Kidney (tissue), 14 donors: Measurements from ENCODE around the gene ANKRD65. TPM values are rescaled to one million over a fixed set of nuclear protein-coding genes. Genes with fewer than 3 reads are reported as not detected.

Source experiments
- DNase-seq, 5 donors: peaks; one replicate each; pipeline ENCODE4 v3.0.0-alpha.2; 2013 to 2020
- FAIRE-seq: peaks from 2 replicates; lab custom pipeline; 2012; peaks lifted over from hg19 to GRCh38; lab: Jason Lieb, UNC
- H3K27ac ChIP-seq, 2 donors: one replicate each; pipeline ENCODE4 v1.7.0; 2013; ENCODE audit warnings: low read depth in 2 of 2, low read length in 2 of 2, inconsistent platforms in 1 of 2
- H3K27me3 ChIP-seq: one replicate; pipeline ENCODE4 v1.7.1; 2013; ENCODE audit warnings: low read length, inconsistent platforms; ENCODE audit not compliant: control insufficient read depth, insufficient read depth
- H3K36me3 ChIP-seq, 3 donors: one replicate each; pipeline versions ENCODE4 v1.7.0 to v1.7.1; 2013; ENCODE audit warnings: low read length in 3 of 3, control low read depth in 1 of 3, inconsistent platforms in 1 of 3; ENCODE audit not compliant: insufficient read depth in 3 of 3, control insufficient read depth in 2 of 3
- H3K4me1 ChIP-seq, 3 donors: one replicate each; pipeline versions ENCODE4 v1.7.0 to v1.7.1; 2013; ENCODE audit warnings: low read length in 3 of 3, inconsistent platforms in 1 of 3, low read depth in 1 of 3; ENCODE audit not compliant: control insufficient read depth in 2 of 3, insufficient read depth in 2 of 3
- H3K4me3 ChIP-seq, 3 donors: one replicate each; pipeline versions ENCODE4 v1.7.0 to v1.8.1; 2013; ENCODE audit warnings: low read length in 3 of 3, control low read depth in 1 of 3, inconsistent platforms in 1 of 3
- H3K9ac ChIP-seq, 3 donors: one replicate each; pipeline versions ENCODE4 v1.7.0 to v1.7.1; 2013; ENCODE audit warnings: low read length in 3 of 3, control low read depth in 1 of 3, inconsistent platforms in 1 of 3
- H3K9me3 ChIP-seq, 3 donors: one replicate each; pipeline versions ENCODE4 v1.7.0 to v1.7.1; 2013; ENCODE audit warnings: low read length in 3 of 3, control low read depth in 1 of 3, inconsistent platforms in 1 of 3; ENCODE audit not compliant: control insufficient read depth in 2 of 3, insufficient read depth in 1 of 3
- intact Hi-C: fragments of 100-400 bp; cut with DNase I; formaldehyde crosslinking; loops from one replicate; pipeline ENCODE4 v1.11.1; 2022
- polyA plus RNA-seq: library from polyadenylated mRNA; stranded (reverse); fragments of 350-450 nt; fragmentation: Illumina TruSeq; extraction: RNeasy Lipid Tissue Mini Kit (QIAGEN cat#74804); gene quantifications from one replicate; pipeline ENCODE4 v1.2.3, GENCODE V29; 2014; ENCODE audit warnings: low read depth, low replicate concordance; ENCODE audit not compliant: insufficient read depth
- total RNA-seq: library from RNA; stranded (reverse); fragmentation: NEBNext Ultra II Directional; extraction: Animal tissue kit (Norgen Biotek cat#: 25700); gene quantifications from one replicate; pipeline ENCODE4 v1.2.1, GENCODE V29; 2021
- TF ChIP-seq, protein P1 (sequence below): IDR thresholded peaks from 3 replicates; pipeline ENCODE4 v1.5.1; 2012; ENCODE audit warnings: mild to moderate bottlenecking, moderate library complexity, borderline replicate concordance; ENCODE audit not compliant: insufficient read depth; ENCODE audit errors: extremely low read depth
- donor health status: control.
- donor health status: control.
- donor health status: control.
- donor health status: control.
- donor health status: control.
- donor health status: DM: yes; HTN: yes; CAD: no.
- donor health status: Normal renal cell carcinoma (clear cell type).

Gene ANKRD65
- total and polyA plus RNA-seq, 2 donors from 2014 or later, result 5.2 to 7.1 TPM

DNA sequence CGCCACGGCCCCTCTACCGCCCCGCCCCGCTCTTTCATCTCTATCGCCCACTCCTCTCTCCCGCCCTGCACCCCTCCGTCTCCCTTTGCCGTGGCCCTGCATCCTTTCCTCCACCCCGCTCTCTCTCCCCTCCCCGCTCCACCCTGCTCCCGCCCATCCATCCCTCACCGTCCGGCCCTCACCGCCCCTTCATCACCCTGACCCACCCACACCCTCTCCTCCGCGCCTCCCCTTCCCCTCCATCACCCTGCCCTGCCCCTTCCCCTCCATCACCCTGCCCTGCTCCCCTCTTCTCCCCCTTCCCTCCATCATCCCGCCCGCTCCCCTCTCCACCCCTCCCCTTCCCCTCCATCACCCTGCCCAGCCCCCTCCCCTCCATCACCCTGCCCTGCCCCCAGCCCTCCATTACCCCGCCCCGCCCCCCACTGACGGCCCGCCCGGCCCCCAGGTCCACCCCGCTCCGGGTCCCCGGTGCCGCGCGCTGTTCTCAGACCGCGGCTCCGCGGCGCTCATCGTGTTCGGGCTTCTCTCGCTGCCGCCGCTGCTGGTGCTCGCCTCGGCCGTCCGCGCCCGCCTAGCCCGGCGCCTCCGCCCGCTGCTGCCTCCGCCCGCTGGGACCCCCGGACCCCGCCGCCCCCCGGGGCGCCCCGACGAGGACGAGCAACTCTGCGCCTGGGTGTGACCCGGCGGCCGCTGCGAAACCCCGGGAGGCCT lies 6.2 kb upstream of the ANKRD65 start:
- no peaks in the 10 kb centered on the region for H3K27me3 ChIP-seq
- no peak for FAIRE-seq
- DNase-seq, result peak in 4 of 5 donors; percentile 35 to 93 (median 68)
- TF ChIP-seq, protein P1, sequence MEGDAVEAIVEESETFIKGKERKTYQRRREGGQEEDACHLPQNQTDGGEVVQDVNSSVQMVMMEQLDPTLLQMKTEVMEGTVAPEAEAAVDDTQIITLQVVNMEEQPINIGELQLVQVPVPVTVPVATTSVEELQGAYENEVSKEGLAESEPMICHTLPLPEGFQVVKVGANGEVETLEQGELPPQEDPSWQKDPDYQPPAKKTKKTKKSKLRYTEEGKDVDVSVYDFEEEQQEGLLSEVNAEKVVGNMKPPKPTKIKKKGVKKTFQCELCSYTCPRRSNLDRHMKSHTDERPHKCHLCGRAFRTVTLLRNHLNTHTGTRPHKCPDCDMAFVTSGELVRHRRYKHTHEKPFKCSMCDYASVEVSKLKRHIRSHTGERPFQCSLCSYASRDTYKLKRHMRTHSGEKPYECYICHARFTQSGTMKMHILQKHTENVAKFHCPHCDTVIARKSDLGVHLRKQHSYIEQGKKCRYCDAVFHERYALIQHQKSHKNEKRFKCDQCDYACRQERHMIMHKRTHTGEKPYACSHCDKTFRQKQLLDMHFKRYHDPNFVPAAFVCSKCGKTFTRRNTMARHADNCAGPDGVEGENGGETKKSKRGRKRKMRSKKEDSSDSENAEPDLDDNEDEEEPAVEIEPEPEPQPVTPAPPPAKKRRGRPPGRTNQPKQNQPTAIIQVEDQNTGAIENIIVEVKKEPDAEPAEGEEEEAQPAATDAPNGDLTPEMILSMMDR, result no peak
- no peak overlapping the region for H3K27ac ChIP-seq
- no peak overlapping the region for H3K4me3 ChIP-seq
- H3K9me3 ChIP-seq, result no peaks in the 10 kb centered on the region
- no peak overlapping the region for H3K9ac ChIP-seq
- no peaks in the 10 kb centered on the region for H3K36me3 ChIP-seq
- intact Hi-C loops, result no loop called here
- peaks cover 0 to 10% (median 0%) of the 10 kb centered on the region in 3 donors for H3K4me1 ChIP-seq

DNA sequence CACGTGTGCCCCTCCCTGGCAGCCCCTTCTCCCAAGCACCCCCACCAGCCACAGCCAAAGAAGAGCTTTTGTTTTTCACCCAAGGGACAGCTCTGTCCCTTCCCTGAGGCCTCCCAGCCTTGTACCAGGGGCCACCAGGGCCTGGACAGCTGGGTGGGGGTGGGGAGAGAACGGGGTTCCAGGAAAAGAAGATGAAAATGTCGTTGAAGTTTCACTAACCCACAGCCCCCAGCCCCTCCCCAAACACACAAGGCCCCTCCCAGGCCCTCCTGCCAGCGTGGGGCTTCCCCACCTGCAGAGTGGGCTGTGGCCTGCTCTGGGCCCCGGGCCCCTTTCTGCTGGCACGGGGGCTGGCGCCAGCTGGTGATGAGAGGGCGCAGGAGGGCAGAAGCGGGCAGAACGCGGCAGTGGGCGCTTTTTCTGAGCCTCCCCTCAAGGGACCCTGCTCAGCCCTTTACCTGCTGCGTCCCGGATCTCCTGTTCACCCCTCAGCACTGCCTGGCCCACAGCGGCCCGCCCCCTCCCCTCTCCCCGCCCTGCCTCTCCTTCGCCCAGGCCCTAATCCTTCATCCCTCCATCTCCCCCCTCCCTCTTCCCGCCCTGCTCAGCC lies 5.5 kb upstream of the ANKRD65 start:
- Histone ChIP-seq H3K9me3 (no peaks in the 10 kb centered on the region), H3K36me3 (no peaks in the 10 kb centered on the region), H3K4me3 (no peak overlapping the region), H3K9ac (no peak overlapping the region), H3K4me1 (peaks cover 0 to 5% (median 0%) of the 10 kb centered on the region in 3 donors), H3K27me3 (no peaks in the 10 kb centered on the region), H3K27ac (peak overlapping the region in 1 of 2 donors; percentile 43)
- FAIRE-seq (no peak), DNase-seq (peak in 1 of 5 donors; percentile 46)
- TF ChIP-seq, protein P1, result no peak
- intact Hi-C loops, result no loop called here

DNA sequence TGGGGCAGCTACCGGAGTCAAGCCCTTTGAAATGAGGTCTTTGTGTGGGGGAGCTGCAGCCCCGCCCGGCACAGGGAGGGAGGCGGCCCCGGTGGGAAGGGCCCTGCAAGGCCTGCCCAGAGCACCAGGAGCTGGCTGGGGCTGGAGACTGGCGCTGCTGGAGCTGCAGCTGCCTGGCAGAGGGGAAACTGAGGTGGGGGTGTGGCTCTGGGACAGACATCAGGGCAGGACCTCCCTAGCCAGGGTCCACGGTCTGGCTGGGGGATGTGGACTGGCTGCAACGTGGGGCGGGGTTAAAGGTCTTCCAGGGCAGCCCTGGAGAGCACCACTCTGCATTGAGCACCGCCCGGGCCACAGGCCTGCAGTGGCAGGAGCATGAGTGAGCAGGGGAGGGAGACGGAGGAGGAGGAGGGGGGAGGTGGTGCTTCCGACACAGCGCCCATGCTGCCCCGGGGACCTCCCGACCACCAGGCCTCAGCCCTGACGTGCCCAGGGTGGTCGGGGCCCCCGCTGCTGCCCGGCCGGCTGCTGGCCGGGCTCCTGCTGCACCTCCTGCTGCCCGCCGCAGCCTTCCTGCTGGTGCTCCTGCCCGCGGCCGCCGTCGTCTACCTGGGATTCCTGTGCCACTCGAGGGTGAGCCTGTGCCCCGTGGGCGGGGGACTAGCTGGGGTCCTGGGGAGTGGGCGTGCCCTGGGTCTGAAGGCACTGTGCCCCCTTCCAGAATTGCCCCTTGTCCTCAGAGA lies 4.8 kb upstream of the ANKRD65 start:
- peaks cover 0 to 3% (median 0%) of the 10 kb centered on the region in 3 donors for H3K4me1 ChIP-seq
- FAIRE-seq (no peak), DNase-seq (peak in 2 of 5 donors; percentile 72 to 73)
- TF ChIP-seq, protein P1, result no peak
- H3K4me3 ChIP-seq, result no peak overlapping the region
- H3K27ac ChIP-seq, result peak overlapping the region in 1 of 2 donors; percentile 43
- no peak overlapping the region for H3K9ac ChIP-seq
- H3K9me3 ChIP-seq, result no peaks in the 10 kb centered on the region
- intact Hi-C loops, result no loop called here
- H3K36me3 ChIP-seq, result no peaks in the 10 kb centered on the region
- no peaks in the 10 kb centered on the region for H3K27me3 ChIP-seq
